ENCODE data around the gene PCSK6. TPM values are rescaled to one million over a fixed set of nuclear protein-coding genes. Genes with fewer than 3 reads are reported as not detected.

Gene PCSK6
- total RNA-seq, 1 experiment from 2014 or later = 2.9 TPM

DNA sequence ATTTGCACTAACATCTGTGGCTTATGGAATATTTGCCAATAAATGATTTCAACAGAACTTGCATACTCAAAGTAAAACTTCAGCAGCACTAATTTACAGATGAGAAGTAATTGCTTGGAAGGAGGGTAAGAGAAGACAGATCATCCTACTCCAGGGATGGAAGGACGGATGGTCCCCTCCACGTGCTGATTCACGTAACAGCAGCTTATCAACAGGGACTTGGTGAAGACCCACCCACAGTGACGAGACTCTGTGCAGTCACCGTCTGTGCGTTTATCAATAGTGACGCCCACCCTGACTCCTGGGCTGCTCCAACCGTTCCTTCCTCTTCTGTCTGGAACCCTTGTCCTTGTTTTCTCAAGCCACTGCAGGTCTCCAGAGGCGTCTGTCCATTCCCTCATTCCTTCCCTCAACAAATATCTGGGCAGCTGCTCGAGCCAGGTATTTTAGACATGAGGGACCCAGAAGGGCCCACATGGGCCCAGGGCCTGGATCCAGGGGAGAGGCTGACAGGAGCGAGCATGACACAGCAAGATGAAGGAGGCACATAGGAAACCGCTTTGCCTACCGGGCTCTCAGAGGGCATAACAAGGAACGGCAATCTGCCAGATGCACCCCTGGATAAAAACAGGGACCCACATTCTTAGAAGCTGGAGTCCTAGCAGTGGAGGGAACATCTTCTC, 33.3 kb downstream of the PCSK6 start:
- peak overlapping the region; percentile 11; the same call in 1 of the 2 replicates for H3K27ac Mint-ChIP-seq
- DNase-seq (ENCODE audit: low spot score) (no peak), ATAC-seq (no peak)
- H3K4me3 Mint-ChIP-seq = no peak overlapping the region
- CTCF ChIA-PET = no interaction called here
- peaks cover 7% of the 10 kb centered on the region; the same call in 1 of the 2 replicates for H3K4me1 Mint-ChIP-seq
- POLR2A ChIA-PET = no interaction called here
- no peaks in the 10 kb centered on the region for H3K36me3 Mint-ChIP-seq
- no peaks in the 10 kb centered on the region for H3K27me3 Mint-ChIP-seq (ENCODE audit: low read depth)
- H3K9me3 Mint-ChIP-seq = no peaks in the 10 kb centered on the region
- TF ChIP-seq RORB (CRISPR knock-in tag; IDR thresholded peaks at IDR 0.05) (no peak), TP53 (CRISPR knock-in tag; IDR thresholded peaks at IDR 0.05) (no peak), ZNF671 (CRISPR knock-in tag; IDR thresholded peaks at IDR 0.05) (no peak), NR3C1 (CRISPR knock-in tag; conservative IDR thresholded peaks at IDR 0.05; ENCODE audit: low read depth) (no peak), ZNF219 (CRISPR knock-in tag; IDR thresholded peaks at IDR 0.05; ENCODE audit: borderline replicate concordance) (no peak), NR2C2 (CRISPR knock-in tag; IDR thresholded peaks at IDR 0.05) (no peak), ZNF232 (CRISPR knock-in tag; IDR thresholded peaks at IDR 0.05) (no peak), ZNF317 (CRISPR knock-in tag; IDR thresholded peaks at IDR 0.05; ENCODE audit: borderline replicate concordance, low read depth) (no peak), ETV6 (CRISPR knock-in tag; IDR thresholded peaks at IDR 0.05) (no peak)
- TF ChIP-seq, protein P1, sequence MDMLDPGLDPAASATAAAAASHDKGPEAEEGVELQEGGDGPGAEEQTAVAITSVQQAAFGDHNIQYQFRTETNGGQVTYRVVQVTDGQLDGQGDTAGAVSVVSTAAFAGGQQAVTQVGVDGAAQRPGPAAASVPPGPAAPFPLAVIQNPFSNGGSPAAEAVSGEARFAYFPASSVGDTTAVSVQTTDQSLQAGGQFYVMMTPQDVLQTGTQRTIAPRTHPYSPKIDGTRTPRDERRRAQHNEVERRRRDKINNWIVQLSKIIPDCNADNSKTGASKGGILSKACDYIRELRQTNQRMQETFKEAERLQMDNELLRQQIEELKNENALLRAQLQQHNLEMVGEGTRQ (CRISPR knock-in tag; IDR thresholded peaks at IDR 0.05) = no peak
- TF ChIP-seq, protein P2, sequence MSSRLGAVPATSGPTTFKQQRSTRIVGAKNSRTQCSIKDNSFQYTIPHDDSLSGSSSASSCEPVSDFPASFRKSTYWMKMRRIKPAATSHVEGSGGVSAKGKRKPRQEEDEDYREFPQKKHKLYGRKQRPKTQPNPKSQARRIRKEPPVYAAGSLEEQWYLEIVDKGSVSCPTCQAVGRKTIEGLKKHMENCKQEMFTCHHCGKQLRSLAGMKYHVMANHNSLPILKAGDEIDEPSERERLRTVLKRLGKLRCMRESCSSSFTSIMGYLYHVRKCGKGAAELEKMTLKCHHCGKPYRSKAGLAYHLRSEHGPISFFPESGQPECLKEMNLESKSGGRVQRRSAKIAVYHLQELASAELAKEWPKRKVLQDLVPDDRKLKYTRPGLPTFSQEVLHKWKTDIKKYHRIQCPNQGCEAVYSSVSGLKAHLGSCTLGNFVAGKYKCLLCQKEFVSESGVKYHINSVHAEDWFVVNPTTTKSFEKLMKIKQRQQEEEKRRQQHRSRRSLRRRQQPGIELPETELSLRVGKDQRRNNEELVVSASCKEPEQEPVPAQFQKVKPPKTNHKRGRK (CRISPR knock-in tag; IDR thresholded peaks at IDR 0.05; ENCODE audit: borderline replicate concordance) = no peak
- TF ChIP-seq, protein P3, sequence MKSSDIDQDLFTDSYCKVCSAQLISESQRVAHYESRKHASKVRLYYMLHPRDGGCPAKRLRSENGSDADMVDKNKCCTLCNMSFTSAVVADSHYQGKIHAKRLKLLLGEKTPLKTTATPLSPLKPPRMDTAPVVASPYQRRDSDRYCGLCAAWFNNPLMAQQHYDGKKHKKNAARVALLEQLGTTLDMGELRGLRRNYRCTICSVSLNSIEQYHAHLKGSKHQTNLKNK (CRISPR knock-in tag; IDR thresholded peaks at IDR 0.05) = no peak
- TF ChIP-seq, protein P4, sequence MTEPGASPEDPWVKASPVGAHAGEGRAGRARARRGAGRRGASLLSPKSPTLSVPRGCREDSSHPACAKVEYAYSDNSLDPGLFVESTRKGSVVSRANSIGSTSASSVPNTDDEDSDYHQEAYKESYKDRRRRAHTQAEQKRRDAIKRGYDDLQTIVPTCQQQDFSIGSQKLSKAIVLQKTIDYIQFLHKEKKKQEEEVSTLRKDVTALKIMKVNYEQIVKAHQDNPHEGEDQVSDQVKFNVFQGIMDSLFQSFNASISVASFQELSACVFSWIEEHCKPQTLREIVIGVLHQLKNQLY (CRISPR knock-in tag; IDR thresholded peaks at IDR 0.05) = no peak
- TF ChIP-seq, protein P5, sequence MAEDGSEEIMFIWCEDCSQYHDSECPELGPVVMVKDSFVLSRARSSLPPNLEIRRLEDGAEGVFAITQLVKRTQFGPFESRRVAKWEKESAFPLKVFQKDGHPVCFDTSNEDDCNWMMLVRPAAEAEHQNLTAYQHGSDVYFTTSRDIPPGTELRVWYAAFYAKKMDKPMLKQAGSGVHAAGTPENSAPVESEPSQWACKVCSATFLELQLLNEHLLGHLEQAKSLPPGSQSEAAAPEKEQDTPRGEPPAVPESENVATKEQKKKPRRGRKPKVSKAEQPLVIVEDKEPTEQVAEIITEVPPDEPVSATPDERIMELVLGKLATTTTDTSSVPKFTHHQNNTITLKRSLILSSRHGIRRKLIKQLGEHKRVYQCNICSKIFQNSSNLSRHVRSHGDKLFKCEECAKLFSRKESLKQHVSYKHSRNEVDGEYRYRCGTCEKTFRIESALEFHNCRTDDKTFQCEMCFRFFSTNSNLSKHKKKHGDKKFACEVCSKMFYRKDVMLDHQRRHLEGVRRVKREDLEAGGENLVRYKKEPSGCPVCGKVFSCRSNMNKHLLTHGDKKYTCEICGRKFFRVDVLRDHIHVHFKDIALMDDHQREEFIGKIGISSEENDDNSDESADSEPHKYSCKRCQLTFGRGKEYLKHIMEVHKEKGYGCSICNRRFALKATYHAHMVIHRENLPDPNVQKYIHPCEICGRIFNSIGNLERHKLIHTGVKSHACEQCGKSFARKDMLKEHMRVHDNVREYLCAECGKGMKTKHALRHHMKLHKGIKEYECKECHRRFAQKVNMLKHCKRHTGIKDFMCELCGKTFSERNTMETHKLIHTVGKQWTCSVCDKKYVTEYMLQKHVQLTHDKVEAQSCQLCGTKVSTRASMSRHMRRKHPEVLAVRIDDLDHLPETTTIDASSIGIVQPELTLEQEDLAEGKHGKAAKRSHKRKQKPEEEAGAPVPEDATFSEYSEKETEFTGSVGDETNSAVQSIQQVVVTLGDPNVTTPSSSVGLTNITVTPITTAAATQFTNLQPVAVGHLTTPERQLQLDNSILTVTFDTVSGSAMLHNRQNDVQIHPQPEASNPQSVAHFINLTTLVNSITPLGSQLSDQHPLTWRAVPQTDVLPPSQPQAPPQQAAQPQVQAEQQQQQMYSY (CRISPR knock-in tag; IDR thresholded peaks at IDR 0.05) = no peak
- TF ChIP-seq, protein P6, sequence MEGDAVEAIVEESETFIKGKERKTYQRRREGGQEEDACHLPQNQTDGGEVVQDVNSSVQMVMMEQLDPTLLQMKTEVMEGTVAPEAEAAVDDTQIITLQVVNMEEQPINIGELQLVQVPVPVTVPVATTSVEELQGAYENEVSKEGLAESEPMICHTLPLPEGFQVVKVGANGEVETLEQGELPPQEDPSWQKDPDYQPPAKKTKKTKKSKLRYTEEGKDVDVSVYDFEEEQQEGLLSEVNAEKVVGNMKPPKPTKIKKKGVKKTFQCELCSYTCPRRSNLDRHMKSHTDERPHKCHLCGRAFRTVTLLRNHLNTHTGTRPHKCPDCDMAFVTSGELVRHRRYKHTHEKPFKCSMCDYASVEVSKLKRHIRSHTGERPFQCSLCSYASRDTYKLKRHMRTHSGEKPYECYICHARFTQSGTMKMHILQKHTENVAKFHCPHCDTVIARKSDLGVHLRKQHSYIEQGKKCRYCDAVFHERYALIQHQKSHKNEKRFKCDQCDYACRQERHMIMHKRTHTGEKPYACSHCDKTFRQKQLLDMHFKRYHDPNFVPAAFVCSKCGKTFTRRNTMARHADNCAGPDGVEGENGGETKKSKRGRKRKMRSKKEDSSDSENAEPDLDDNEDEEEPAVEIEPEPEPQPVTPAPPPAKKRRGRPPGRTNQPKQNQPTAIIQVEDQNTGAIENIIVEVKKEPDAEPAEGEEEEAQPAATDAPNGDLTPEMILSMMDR (IDR thresholded peaks at IDR 0.05) = no peak
- TF ChIP-seq, protein P7, sequence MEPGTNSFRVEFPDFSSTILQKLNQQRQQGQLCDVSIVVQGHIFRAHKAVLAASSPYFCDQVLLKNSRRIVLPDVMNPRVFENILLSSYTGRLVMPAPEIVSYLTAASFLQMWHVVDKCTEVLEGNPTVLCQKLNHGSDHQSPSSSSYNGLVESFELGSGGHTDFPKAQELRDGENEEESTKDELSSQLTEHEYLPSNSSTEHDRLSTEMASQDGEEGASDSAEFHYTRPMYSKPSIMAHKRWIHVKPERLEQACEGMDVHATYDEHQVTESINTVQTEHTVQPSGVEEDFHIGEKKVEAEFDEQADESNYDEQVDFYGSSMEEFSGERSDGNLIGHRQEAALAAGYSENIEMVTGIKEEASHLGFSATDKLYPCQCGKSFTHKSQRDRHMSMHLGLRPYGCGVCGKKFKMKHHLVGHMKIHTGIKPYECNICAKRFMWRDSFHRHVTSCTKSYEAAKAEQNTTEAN (CRISPR knock-in tag; IDR thresholded peaks at IDR 0.05) = no peak
- TF ChIP-seq, protein P8, sequence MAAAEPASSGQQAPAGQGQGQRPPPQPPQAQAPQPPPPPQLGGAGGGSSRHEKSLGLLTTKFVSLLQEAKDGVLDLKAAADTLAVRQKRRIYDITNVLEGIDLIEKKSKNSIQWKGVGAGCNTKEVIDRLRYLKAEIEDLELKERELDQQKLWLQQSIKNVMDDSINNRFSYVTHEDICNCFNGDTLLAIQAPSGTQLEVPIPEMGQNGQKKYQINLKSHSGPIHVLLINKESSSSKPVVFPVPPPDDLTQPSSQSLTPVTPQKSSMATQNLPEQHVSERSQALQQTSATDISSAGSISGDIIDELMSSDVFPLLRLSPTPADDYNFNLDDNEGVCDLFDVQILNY (CRISPR knock-in tag; IDR thresholded peaks at IDR 0.05) = no peak
- TF ChIP-seq, protein P9, sequence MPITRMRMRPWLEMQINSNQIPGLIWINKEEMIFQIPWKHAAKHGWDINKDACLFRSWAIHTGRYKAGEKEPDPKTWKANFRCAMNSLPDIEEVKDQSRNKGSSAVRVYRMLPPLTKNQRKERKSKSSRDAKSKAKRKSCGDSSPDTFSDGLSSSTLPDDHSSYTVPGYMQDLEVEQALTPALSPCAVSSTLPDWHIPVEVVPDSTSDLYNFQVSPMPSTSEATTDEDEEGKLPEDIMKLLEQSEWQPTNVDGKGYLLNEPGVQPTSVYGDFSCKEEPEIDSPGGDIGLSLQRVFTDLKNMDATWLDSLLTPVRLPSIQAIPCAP (CRISPR knock-in tag; IDR thresholded peaks at IDR 0.05) = no peak
- TF ChIP-seq, protein P10, sequence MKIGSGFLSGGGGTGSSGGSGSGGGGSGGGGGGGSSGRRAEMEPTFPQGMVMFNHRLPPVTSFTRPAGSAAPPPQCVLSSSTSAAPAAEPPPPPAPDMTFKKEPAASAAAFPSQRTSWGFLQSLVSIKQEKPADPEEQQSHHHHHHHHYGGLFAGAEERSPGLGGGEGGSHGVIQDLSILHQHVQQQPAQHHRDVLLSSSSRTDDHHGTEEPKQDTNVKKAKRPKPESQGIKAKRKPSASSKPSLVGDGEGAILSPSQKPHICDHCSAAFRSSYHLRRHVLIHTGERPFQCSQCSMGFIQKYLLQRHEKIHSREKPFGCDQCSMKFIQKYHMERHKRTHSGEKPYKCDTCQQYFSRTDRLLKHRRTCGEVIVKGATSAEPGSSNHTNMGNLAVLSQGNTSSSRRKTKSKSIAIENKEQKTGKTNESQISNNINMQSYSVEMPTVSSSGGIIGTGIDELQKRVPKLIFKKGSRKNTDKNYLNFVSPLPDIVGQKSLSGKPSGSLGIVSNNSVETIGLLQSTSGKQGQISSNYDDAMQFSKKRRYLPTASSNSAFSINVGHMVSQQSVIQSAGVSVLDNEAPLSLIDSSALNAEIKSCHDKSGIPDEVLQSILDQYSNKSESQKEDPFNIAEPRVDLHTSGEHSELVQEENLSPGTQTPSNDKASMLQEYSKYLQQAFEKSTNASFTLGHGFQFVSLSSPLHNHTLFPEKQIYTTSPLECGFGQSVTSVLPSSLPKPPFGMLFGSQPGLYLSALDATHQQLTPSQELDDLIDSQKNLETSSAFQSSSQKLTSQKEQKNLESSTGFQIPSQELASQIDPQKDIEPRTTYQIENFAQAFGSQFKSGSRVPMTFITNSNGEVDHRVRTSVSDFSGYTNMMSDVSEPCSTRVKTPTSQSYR (CRISPR knock-in tag; IDR thresholded peaks at IDR 0.05) = no peak
